Left ventricle myocardium inferior (tissue), 1 donor: Measurements from ENCODE around the gene ZBTB44. TPM values are rescaled to one million over a fixed set of nuclear protein-coding genes. Genes with fewer than 3 reads are reported as not detected.

Experiments used
- DNase-seq: peaks from one replicate; pipeline ENCODE4 v3.0.0-alpha.2; 2020
- H3K27ac ChIP-seq: fragments of 200-600 bp; replicated peaks from 2 replicates; pipeline ENCODE4 v1.8.0; 2021
- H3K27me3 ChIP-seq: fragments of 200-600 bp; 2 replicates; pipeline ENCODE4 v1.8.0; 2021; ENCODE audit warnings: low read depth
- H3K36me3 ChIP-seq: fragments of 200-600 bp; 2 replicates; pipeline ENCODE4 v1.8.0; 2021
- H3K4me1 ChIP-seq: fragments of 200-600 bp; 2 replicates; pipeline ENCODE4 v1.8.0; 2021
- H3K4me3 ChIP-seq: fragments of 200-600 bp; 2 replicates; pipeline ENCODE4 v1.8.0; 2021; ENCODE audit warnings: mild to moderate bottlenecking, moderate library complexity
- H3K9me3 ChIP-seq: fragments of 200-600 bp; replicated peaks from 2 replicates; pipeline ENCODE4 v1.8.0; 2021
- intact Hi-C: fragments of 100-400 bp; cut with micrococcal nuclease; formaldehyde crosslinking; loops from one replicate; pipeline ENCODE4 v1.11.0; 2022
- total RNA-seq: library from RNA; stranded (reverse); fragmentation: NEBNext Ultra II Directional; extraction: Animal tissue kit (Norgen Biotek cat#: 25700); gene quantifications from one replicate; pipeline ENCODE4 v1.2.1, GENCODE V29; 2021
- TF ChIP-seq, protein P1 (sequence below): fragments of 200-600 bp; IDR thresholded peaks from 2 replicates; pipeline ENCODE4 v1.8.0; 2021; ENCODE audit warnings: antibody characterized with exemption, mild to moderate bottlenecking, borderline replicate concordance
- donor health status: DM: no; HTN: yes; CAD: no; lungs with severe emphysema.

The ZBTB44 gene
- total RNA-seq, 1 donor from 2014 or later: 40.5 TPM

DNA sequence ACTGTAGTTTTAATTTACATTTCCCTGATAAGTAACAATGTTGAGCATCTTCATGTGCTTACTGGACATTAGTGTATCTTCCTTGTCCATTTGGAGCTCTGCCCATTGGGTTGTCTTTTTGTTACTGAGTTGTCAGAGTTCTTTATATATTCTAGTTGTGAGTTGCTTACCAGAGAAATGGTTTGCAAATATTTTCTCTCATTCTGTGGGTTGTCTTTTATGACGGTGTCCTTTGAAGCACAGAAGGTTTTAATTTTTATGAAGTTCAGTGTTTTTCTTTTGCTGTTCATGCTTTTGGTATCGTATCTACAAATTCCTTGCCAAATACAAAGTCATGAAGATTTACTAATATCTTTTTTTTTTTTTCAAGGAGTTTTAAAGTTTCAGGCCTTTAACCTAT is 42.4 kb downstream of the ZBTB44 start:
- peaks cover 4% of the 10 kb centered on the region for H3K36me3 ChIP-seq
- H3K4me3 ChIP-seq: no peak overlapping the region
- H3K9me3 ChIP-seq: peaks cover 4% of the 10 kb centered on the region
- DNase-seq: no peak
- intact Hi-C loops: no loop called here
- peaks cover 8% of the 10 kb centered on the region for H3K4me1 ChIP-seq
- TF ChIP-seq, protein P1, sequence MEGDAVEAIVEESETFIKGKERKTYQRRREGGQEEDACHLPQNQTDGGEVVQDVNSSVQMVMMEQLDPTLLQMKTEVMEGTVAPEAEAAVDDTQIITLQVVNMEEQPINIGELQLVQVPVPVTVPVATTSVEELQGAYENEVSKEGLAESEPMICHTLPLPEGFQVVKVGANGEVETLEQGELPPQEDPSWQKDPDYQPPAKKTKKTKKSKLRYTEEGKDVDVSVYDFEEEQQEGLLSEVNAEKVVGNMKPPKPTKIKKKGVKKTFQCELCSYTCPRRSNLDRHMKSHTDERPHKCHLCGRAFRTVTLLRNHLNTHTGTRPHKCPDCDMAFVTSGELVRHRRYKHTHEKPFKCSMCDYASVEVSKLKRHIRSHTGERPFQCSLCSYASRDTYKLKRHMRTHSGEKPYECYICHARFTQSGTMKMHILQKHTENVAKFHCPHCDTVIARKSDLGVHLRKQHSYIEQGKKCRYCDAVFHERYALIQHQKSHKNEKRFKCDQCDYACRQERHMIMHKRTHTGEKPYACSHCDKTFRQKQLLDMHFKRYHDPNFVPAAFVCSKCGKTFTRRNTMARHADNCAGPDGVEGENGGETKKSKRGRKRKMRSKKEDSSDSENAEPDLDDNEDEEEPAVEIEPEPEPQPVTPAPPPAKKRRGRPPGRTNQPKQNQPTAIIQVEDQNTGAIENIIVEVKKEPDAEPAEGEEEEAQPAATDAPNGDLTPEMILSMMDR: no peak
- no peak overlapping the region for H3K27ac ChIP-seq
- no peaks in the 10 kb centered on the region for H3K27me3 ChIP-seq

DNA sequence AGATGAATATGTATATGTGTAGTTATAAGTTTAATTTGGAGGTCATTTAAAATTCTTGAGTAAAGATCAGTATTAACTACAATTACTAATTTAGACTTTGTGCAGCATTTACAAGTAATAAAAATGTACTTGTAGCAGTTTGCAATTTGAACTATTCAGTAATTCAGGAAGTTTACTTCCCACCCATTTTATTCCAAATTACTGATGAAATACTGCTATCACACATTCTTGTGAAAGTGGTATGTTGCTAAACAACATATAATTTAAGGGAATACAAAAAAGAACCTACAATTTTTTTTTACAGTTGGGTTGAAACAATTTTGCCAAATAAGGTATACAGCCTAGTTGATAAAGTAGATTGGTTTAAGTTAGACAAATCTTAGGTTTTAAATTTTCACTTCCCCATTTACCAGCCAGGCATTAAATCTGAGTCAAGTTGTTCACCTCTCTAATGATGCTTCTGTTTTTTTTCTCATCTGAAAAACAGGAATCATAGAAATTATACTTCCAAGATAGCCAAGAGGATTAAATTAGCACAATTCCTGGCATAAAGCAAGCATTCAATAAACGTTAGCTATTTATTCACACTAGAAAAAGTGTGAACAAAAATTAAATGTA is 45.3 kb downstream of the ZBTB44 start:
- TF ChIP-seq, protein P1: no peak
- no peaks in the 10 kb centered on the region for H3K9me3 ChIP-seq
- no peak overlapping the region for H3K27ac ChIP-seq
- H3K4me3 ChIP-seq: no peak overlapping the region
- no peak for DNase-seq
- H3K36me3 ChIP-seq: peaks cover 13% of the 10 kb centered on the region
- peaks cover 16% of the 10 kb centered on the region for H3K4me1 ChIP-seq
- no peaks in the 10 kb centered on the region for H3K27me3 ChIP-seq
- intact Hi-C loops: no loop called here

DNA sequence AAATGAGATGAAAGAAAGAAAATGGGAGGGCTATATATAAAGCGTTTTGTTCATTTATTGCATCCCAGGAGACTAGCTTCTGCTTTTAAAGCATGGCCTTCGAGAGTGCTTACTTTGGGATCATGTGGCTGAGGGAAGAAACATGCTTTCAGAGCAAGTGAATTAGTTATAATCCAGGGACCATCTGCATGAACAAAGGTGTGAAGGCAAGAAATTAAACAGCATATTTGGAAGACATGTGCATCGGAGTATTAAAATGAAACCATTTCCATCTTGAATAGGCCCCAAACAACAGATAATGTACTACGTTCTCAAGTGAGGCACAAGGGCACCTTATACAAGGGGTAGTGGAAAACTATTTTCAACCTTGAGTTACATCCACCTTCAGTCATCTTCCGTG is 51.4 kb downstream of the ZBTB44 start:
- intact Hi-C loops: no loop called here
- DNase-seq: no peak
- peaks cover 18% of the 10 kb centered on the region for H3K4me1 ChIP-seq
- no peak overlapping the region for H3K27ac ChIP-seq
- H3K9me3 ChIP-seq: peaks cover 8% of the 10 kb centered on the region
- no peaks in the 10 kb centered on the region for H3K27me3 ChIP-seq
- no peak overlapping the region for H3K4me3 ChIP-seq
- H3K36me3 ChIP-seq: peaks cover 45% of the 10 kb centered on the region
- TF ChIP-seq, protein P1: no peak

DNA sequence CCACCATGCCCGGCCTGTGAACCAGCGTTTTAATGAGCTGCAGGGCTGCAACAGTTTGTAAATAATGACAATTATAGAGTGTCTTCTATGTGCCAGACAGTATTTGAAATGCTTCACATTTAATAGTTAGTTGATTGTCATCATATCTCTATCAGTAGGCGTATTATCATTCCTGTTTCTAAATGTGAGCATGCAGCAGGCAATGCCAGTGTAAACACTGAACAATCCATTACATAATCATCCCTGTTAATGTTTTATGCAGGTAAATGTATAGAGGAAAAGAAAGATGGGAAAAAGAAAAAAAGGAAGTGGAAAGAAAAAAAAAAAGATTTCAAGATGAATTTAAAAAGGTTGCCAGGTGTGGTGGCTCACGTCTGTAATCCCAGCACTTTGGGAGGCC is 52.3 kb downstream of the ZBTB44 start:
- Histone ChIP-seq H3K27me3 (no peaks in the 10 kb centered on the region), H3K36me3 (peaks cover 47% of the 10 kb centered on the region), H3K9me3 (peaks cover 13% of the 10 kb centered on the region), H3K27ac (no peak overlapping the region), H3K4me1 (peaks cover 22% of the 10 kb centered on the region), H3K4me3 (no peak overlapping the region)
- TF ChIP-seq, protein P1: no peak
- no peak for DNase-seq
- intact Hi-C loops: no loop called here

DNA sequence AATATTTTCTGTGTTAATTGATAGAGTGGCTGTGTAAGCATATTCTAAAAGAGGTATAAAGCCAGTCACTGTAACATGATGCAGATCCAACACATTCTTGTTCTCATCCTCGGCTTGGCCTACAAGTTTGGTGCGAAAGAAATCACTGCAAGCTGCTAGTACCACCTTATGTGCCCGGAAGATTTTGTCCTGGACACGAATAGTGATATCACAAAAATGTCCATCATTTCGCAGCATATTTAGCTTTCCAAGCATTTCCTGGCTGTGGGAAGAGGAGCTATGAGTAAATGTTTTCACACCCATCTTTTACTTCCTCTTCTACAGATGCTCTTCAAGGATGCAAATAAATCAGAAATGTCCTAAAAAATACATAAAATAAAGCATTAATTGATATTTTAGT is 53.1 kb downstream of the ZBTB44 start:
- DNase-seq: no peak
- intact Hi-C loops: no loop called here
- Histone ChIP-seq H3K4me1 (peaks cover 28% of the 10 kb centered on the region), H3K4me3 (no peak overlapping the region), H3K27me3 (no peaks in the 10 kb centered on the region), H3K36me3 (peaks cover 45% of the 10 kb centered on the region), H3K9me3 (peaks cover 13% of the 10 kb centered on the region), H3K27ac (no peak overlapping the region)
- TF ChIP-seq, protein P1: no peak
